NT2/D1 (cell line): ENCODE data around the gene ANO1.

Experiments used
- SUZ12 ChIP-seq: IDR thresholded peaks from 2 replicates; pipeline ENCODE4 v1.6.1; 2011; ENCODE audit not compliant: insufficient read length, insufficient read depth; ENCODE audit errors: extremely low read depth
- YY1 ChIP-seq: IDR thresholded peaks from 2 replicates; pipeline ENCODE4 v1.6.1; 2011; ENCODE audit not compliant: insufficient read length, insufficient read depth
- ZNF274 ChIP-seq: IDR thresholded peaks from 2 replicates; pipeline ENCODE4 v1.6.1; 2011; ENCODE audit warnings: mild to moderate bottlenecking, low read depth, low read length

DNA sequence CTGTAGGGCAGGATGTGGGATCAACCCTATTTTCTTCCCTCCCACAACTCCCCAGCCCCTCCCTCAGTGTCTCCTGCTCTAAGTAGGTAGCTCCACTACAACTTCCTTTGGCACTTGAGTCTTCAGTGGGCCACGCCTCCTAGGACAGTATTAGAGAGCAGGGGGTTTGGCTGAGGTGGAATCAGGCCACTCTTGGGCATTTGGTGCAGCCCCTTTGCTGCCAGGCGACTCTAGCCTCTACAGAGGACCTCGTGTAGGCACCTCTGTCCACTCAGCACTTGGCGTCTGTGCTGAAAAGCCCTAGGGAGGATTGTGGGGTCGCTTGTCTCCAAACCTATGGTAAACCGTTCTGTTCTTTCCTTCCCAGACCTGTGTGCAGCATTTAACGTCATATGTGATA is 127.6 kb downstream of the ANO1 start:
- no peak for TF ChIP-seq ZNF274
- no peak for TF ChIP-seq YY1
- TF ChIP-seq SUZ12: no peak
